HG02588 (cell line): ENCODE results near the gene IGFBP1.
"Not testable (repeated sequence)": the region's sequence is repeated elsewhere in the genome, so short reads cannot be mapped to it uniquely, and the experiment has no call there.

ENCODE experiments used
- ATAC-seq: cut with Tn5 transposase; IDR thresholded peaks from one replicate; pipeline ENCODE4 v1.9.1; 2021; ENCODE audit warnings: mild to moderate bottlenecking, moderate library complexity; ENCODE audit not compliant: unreplicated experiment

The IGFBP1 gene

DNA sequence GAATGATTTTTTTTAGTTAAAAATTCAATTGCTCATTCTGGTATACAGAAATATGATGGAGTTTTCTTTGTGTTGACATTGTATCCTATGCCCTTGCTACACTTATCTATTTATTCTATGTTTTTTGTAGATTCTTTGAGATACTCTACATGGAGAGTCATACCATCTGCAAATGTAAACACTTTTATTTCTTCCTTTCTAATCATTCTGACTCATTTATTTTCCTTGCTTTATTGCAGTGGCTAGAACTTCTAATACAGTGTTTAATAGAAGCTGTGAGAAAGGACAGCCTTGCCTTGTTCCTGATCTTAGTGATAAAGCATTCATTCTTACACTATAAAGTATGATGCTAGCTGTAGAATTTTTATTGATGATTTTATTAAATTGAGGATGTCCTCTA lies 42.7 kb downstream of the IGFBP1 start:
- no peak for ATAC-seq

DNA sequence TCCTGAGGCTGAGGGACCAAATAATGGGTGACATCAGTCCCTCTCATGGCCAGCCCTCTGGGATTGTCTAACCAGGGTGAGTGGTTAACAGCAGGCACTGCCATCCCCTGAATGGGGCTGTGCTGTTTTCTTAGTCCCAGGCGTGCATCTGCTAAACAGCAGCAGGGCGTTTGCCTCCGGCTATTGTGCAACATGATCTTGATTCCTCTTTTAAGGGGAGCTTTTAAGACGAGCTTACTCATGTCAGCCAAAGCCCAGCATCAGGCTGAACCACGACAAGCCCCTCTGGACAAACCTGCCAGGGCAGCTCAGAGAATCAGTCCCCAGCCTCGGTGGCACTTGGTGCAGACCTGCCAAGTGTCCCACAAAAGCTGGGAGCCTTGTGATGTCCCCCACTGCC lies 49.0 kb downstream of the IGFBP1 start:
- no peak for ATAC-seq

DNA sequence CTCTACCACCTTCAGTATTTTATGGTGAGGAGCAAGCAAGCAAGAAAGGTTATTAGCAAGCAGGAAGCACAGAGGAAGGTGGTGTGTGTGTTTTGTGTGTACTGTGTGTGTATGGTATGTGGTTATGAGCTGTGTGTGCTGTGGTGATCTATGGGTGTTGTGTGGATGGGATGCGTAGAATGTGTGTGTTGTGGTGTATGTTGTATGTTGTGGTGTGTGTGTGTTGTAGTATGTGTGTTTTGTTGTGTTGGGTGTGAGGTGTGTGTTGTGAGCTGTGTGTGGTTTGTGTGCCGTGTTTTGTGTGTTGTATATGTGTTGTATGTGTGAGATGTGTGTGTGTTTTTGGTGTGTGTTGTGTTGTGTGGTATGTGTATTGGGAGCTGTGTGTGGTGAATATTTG lies 49.6 kb downstream of the IGFBP1 start:
- no peak for ATAC-seq

- ATAC-seq, result no peak
These were observed 50.5 kb downstream of the IGFBP1 start for GRCh38 chr7:45938626-45939302.

DNA sequence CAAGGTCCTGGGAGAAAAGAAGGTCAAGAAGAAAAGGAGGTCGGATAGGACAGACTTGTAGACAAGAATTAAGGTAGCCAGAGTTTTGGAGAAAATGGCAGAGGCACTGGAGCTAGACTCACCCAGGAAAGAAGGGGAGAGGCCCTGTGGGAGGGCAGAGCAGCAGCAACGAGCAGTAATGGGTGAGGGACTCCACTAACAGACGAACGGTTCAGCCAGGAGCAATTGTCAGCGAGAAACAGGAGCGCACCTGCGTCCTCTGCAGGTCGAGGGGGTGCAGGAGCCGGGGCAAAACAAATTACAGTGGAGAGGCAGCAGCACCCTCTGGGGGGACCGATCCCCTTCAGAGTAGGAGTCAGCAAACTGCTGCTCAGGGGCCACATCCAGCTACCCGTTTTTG lies 51.3 kb downstream of the IGFBP1 start:
- ATAC-seq, result no peak

DNA sequence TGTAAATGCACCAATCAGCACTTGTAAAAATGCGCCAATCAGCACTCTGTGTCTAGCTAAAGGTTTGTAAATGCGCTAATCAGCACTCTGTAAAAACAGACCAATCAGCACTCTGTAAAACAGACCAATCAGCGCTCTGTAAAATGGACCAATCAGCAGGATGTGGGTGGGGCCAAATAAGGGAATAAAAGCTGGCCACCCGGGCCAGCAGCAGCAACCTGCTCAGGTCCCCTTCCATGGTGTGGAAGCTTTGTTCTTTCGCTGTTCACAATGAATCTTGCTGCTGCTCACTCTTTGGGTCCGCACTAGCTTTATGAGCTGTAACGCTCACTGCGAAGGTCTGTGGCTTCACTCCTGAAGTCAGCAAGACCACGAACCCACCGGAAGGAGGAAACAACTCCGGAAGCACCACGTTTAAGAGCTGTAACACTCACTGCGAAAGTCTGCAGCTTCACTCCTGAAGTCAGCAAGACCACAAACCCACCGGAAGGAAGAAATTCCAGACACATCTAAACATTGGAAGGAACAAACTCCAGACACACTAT lies 52.0 kb downstream of the IGFBP1 start:
- not testable (repeated sequence) for ATAC-seq

GRCh38 chr7:45940939-45941338 lies 52.7 kb downstream of the IGFBP1 start:
- no peak for ATAC-seq
